Measurements from ENCODE around the gene TMEM145. TPM values are rescaled to one million over a fixed set of nuclear protein-coding genes. Genes with fewer than 3 reads are reported as not detected.

Gene TMEM145
- polyA plus RNA-seq, 1 donor from 2014 or later = 30.9 TPM

DNA sequence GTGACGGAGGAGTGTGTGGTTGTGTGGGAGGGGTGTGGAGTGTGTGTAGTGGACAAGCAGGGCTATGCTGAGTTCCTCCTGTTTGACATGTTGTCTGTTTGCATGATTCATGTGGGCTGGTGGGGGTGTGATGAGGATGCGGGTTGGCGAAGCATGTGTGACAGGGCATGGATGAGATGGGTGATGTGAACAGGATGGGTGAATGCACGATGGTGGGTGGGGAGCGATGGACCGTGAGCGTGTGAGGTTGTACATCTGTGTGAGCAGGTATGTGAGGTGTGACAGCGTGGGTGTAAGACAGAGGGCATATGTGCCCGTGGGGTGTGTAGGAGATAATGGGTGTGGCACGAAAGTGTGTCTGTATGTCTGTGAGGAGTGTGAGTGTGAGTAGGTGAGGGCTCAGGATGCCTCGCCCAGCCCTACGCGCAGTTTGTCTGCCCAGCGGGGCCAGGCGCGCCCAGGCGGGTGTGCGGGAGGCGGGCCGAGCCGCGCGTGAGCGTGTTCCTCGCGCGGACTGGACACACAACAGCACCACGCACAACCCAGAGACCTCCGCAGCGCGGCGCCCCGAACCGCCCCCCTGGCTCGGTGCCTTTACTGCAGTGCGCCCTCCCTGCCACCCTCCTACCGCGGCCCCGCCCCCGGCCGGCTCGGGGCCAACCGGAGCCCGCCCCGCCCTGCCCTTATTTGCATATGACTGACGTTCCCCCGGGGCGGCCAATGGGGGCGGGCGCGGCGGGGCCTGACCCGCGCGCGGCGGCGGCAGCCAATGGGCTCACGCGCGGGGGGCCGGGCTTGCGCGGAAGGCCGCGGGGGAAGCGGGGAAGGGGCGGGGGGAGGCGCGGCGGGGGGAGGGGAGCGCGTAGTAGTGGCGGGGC, 29.7 kb upstream of the TMEM145 start:
- Histone ChIP-seq H3K9me2 (ENCODE audit: insufficient read depth, low read length) (no peaks in the 10 kb centered on the region), H3K4me2 (ENCODE audit: low read length) (peak overlapping the region; percentile 99), H4K20me1 (ENCODE audit: insufficient read depth) (peaks cover 10% of the 10 kb centered on the region), H3K27me3 (ENCODE audit: insufficient read depth, low read depth, low read length) (no peaks in the 10 kb centered on the region), H3K36me3 (ENCODE audit: insufficient read depth, low read length) (no peaks in the 10 kb centered on the region), H3F3A (ENCODE audit: insufficient read depth, low read length, poor library complexity, severe bottlenecking) (no peaks in the 10 kb centered on the region), H3K9ac (ENCODE audit: low read length) (peak overlapping the region; percentile 95), H2AFZ (ENCODE audit: low read depth, low read length) (no peak overlapping the region), H3K27ac (ENCODE audit: low read length) (peak overlapping the region; percentile 99), H3K79me2 (replicated peaks; ENCODE audit: insufficient read depth, low read length) (peaks cover 32% of the 10 kb centered on the region), H3K9me3 (ENCODE audit: low read length) (no peaks in the 10 kb centered on the region), H3K4me3 (ENCODE audit: low read length) (peak overlapping the region; percentile 91)
- peak; percentile 53 for TF ChIP-seq MXI1 (conservative IDR thresholded peaks at IDR 0.05; ENCODE audit: poor library complexity, severe bottlenecking)
- TF ChIP-seq, protein P1, sequence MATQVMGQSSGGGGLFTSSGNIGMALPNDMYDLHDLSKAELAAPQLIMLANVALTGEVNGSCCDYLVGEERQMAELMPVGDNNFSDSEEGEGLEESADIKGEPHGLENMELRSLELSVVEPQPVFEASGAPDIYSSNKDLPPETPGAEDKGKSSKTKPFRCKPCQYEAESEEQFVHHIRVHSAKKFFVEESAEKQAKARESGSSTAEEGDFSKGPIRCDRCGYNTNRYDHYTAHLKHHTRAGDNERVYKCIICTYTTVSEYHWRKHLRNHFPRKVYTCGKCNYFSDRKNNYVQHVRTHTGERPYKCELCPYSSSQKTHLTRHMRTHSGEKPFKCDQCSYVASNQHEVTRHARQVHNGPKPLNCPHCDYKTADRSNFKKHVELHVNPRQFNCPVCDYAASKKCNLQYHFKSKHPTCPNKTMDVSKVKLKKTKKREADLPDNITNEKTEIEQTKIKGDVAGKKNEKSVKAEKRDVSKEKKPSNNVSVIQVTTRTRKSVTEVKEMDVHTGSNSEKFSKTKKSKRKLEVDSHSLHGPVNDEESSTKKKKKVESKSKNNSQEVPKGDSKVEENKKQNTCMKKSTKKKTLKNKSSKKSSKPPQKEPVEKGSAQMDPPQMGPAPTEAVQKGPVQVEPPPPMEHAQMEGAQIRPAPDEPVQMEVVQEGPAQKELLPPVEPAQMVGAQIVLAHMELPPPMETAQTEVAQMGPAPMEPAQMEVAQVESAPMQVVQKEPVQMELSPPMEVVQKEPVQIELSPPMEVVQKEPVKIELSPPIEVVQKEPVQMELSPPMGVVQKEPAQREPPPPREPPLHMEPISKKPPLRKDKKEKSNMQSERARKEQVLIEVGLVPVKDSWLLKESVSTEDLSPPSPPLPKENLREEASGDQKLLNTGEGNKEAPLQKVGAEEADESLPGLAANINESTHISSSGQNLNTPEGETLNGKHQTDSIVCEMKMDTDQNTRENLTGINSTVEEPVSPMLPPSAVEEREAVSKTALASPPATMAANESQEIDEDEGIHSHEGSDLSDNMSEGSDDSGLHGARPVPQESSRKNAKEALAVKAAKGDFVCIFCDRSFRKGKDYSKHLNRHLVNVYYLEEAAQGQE (IDR thresholded peaks at IDR 0.05; ENCODE audit: borderline replicate concordance) = peak; percentile 66
- peak; percentile 53 for TF ChIP-seq TAF1 (IDR thresholded peaks at IDR 0.05; ENCODE audit: low read depth)
- peak; percentile 47 for TF ChIP-seq RAD21 (conservative IDR thresholded peaks at IDR 0.05)
- TF ChIP-seq, protein P2, sequence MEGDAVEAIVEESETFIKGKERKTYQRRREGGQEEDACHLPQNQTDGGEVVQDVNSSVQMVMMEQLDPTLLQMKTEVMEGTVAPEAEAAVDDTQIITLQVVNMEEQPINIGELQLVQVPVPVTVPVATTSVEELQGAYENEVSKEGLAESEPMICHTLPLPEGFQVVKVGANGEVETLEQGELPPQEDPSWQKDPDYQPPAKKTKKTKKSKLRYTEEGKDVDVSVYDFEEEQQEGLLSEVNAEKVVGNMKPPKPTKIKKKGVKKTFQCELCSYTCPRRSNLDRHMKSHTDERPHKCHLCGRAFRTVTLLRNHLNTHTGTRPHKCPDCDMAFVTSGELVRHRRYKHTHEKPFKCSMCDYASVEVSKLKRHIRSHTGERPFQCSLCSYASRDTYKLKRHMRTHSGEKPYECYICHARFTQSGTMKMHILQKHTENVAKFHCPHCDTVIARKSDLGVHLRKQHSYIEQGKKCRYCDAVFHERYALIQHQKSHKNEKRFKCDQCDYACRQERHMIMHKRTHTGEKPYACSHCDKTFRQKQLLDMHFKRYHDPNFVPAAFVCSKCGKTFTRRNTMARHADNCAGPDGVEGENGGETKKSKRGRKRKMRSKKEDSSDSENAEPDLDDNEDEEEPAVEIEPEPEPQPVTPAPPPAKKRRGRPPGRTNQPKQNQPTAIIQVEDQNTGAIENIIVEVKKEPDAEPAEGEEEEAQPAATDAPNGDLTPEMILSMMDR (IDR thresholded peaks at IDR 0.05; ENCODE audit: poor library complexity, severe bottlenecking) = peak; percentile 53
- TF ChIP-seq SMC3 (conservative IDR thresholded peaks at IDR 0.05; ENCODE audit: poor library complexity) = no peak
- peak; percentile 22 for TF ChIP-seq EP300 (conservative IDR thresholded peaks at IDR 0.05; ENCODE audit: poor library complexity, severe bottlenecking)
- TF ChIP-seq EZH2 (IDR thresholded peaks at IDR 0.05; ENCODE audit: borderline replicate concordance, insufficient read depth, low read length, poor library complexity, severe bottlenecking) = no peak
- peak; percentile 85 for TF ChIP-seq POLR2AphosphoS5 (IDR thresholded peaks at IDR 0.05)

DNA sequence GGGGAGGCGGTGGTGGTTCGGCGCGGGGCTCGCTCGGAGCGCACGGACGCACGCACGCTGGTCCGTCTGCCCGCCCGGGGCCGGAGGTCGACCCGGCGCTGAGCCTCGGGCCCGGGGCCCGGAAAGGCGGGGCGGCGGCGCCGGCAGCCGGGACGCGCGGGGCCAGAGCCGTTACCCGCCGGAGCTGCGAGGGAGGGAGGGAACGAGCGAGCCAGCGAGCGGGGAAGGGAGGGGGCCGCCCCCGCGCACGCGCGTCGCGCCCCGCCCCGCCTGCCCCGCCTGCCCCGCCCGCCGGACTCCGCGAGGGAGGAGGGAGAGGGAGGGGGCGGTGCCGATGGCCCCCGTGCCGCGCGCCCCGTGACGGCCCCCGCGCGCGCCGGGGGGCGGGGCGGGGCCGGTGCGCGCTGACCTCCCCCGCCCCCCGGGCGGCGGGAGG, 29.0 kb upstream of the TMEM145 start:
- Histone ChIP-seq H3K4me2 (ENCODE audit: low read length) (no peak overlapping the region), H3K79me2 (replicated peaks; ENCODE audit: insufficient read depth, low read length) (peaks cover 32% of the 10 kb centered on the region), H4K20me1 (ENCODE audit: insufficient read depth) (peaks cover 10% of the 10 kb centered on the region), H3K9ac (ENCODE audit: low read length) (peak overlapping the region; percentile 65), H2AFZ (ENCODE audit: low read depth, low read length) (no peak overlapping the region), H3K9me3 (ENCODE audit: low read length) (no peaks in the 10 kb centered on the region), H3F3A (ENCODE audit: insufficient read depth, low read length, poor library complexity, severe bottlenecking) (no peaks in the 10 kb centered on the region), H3K27me3 (ENCODE audit: insufficient read depth, low read depth, low read length) (no peaks in the 10 kb centered on the region), H3K4me3 (ENCODE audit: low read length) (no peak overlapping the region), H3K27ac (ENCODE audit: low read length) (peak overlapping the region; percentile 51), H3K36me3 (ENCODE audit: insufficient read depth, low read length) (no peaks in the 10 kb centered on the region), H3K9me2 (ENCODE audit: insufficient read depth, low read length) (no peaks in the 10 kb centered on the region)
- TF ChIP-seq TAF1 (IDR thresholded peaks at IDR 0.05; ENCODE audit: low read depth) = no peak
- TF ChIP-seq POLR2AphosphoS5 (IDR thresholded peaks at IDR 0.05) = peak; percentile 11
